Suprapubic skin (tissue), 4 donors: ENCODE data around the gene TP53AIP1.

Source experiments
- POLR2A ChIP-seq, 2 donors: fragments of 450-650 bp; IDR thresholded peaks; one replicate each; pipeline ENCODE4 v1.6.1; 2017; ENCODE audit warnings: antibody characterized with exemption in 2 of 2, mild to moderate bottlenecking in 2 of 2, moderate library complexity in 2 of 2
- POLR2AphosphoS5 ChIP-seq, 3 donors: sonication (generic); formaldehyde crosslinking; IDR thresholded peaks; one replicate each; pipeline ENCODE4 v1.6.1; 2017; ENCODE audit warnings: antibody characterized with exemption in 3 of 3
- TF ChIP-seq, protein P1 (sequence below), 2 donors: fragments of 200-600 bp in 1 of 2; fragments of 450-650 bp in 1 of 2; sonication (generic) in 1 of 2; IDR thresholded peaks; one replicate each; pipeline ENCODE4 v1.5.1; 2016 to 2019; ENCODE audit warnings: antibody characterized with exemption in 2 of 2, mild to moderate bottlenecking in 1 of 2, moderate library complexity in 1 of 2

DNA sequence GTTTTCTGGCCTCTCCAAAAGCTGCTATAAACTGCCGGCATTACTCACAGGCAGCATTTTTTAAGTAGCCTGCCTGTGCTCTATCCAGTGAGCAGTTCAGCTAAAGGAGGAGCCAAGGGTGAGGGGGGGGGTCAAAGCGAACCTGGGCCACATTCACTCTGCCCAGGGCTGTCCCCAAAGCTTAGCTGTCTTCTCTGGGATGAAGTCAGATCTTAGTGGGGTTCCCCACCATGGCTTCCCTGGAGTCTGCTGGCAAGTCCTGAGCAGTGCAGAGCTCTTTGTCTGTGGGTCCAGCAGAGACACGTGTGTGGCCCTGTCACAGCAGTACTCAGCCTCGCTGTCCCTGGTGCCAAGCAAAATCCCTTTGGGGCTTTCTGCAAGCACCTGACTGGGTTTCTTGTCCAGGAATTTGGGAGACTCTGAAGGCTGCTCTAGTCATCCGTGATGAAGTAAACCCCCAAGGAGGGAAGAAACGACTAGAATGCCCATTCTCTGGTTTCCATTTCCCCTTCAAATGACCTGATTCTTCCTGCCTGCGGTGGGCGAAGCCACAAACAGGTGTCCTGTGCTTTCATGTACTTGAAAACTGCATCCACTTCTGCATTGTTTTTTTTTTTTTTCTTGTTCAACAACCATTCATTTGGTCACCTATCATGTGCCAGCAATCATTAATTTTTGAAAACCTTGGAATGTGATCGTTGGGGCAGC, 48.9 kb downstream of the TP53AIP1 start:
- TF ChIP-seq, protein P1, sequence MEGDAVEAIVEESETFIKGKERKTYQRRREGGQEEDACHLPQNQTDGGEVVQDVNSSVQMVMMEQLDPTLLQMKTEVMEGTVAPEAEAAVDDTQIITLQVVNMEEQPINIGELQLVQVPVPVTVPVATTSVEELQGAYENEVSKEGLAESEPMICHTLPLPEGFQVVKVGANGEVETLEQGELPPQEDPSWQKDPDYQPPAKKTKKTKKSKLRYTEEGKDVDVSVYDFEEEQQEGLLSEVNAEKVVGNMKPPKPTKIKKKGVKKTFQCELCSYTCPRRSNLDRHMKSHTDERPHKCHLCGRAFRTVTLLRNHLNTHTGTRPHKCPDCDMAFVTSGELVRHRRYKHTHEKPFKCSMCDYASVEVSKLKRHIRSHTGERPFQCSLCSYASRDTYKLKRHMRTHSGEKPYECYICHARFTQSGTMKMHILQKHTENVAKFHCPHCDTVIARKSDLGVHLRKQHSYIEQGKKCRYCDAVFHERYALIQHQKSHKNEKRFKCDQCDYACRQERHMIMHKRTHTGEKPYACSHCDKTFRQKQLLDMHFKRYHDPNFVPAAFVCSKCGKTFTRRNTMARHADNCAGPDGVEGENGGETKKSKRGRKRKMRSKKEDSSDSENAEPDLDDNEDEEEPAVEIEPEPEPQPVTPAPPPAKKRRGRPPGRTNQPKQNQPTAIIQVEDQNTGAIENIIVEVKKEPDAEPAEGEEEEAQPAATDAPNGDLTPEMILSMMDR (IDR thresholded peaks at IDR 0.05), result no peak
- TF ChIP-seq POLR2AphosphoS5 (IDR thresholded peaks at IDR 0.05), result no peak
- TF ChIP-seq POLR2A (IDR thresholded peaks at IDR 0.05), result no peak
